ENCODE results near the gene TMEM125. TPM values are rescaled to one million over a fixed set of nuclear protein-coding genes. Genes with fewer than 3 reads are reported as not detected.

Gene TMEM125
- polyA plus RNA-seq, 3 donors, result not detected

DNA sequence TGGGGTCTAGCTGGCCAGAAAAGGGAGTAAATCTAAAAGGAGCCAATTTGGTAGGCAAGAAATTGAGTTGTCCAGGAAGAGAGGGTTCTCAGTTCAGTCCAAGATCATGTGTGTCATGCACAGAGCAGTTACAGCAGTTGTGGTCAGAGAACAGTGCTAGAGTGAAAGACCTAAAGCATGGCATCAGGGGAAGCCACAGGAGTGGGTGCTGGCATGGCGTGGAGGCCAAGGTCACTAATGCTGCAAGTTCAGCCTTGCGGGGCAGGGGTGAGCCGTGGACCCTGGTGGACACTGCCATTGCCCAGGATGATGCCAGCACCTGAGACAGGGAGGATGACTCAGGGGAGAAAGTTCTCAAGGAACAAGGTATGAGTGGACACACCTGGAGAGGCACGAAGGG is 16.6 kb upstream of the TMEM125 start:
- peaks cover 6 to 16% of the 10 kb centered on the region in 2 donors for H3K9me3 ChIP-seq (replicated peaks in 1 of 2; ENCODE audit: control insufficient read depth in 1 of 2, insufficient read depth in 1 of 2, low read length in 2 of 2)
- intact Hi-C loops (cut with micrococcal nuclease), result no loop called here
- H2AFZ ChIP-seq (ENCODE audit: insufficient read depth, low read depth, low read length, poor library complexity, severe bottlenecking), result no peak overlapping the region
- Mint-ChIP-seq H3K4me1 (no peaks in the 10 kb centered on the region), H3K27ac (no peak overlapping the region), H3K27me3 (ENCODE audit: low read depth in 3 of 3) (peaks cover 0 to 3% (median 2%) of the 10 kb centered on the region in 3 donors), H3K9me3 (peaks cover 2 to 13% (median 10%) of the 10 kb centered on the region in 7 donors), H3K4me3 (no peak overlapping the region), H3K36me3 (no peaks in the 10 kb centered on the region)
- H3K27ac ChIP-seq (ENCODE audit: low read depth in 1 of 2, low read length in 2 of 2), result no peak overlapping the region
- H3K4me3 ChIP-seq (replicated peaks in 1 of 3; ENCODE audit: low read depth in 2 of 3, low read length in 3 of 3), result no peak overlapping the region
- no peaks in the 10 kb centered on the region for H3K36me3 ChIP-seq (replicated peaks in 1 of 2; ENCODE audit: control insufficient read depth in 1 of 2, insufficient read depth in 2 of 2, low read length in 2 of 2)
- no peak for DNase-seq
- H3K9ac ChIP-seq (ENCODE audit: insufficient read depth, low read length, poor library complexity, severe bottlenecking), result no peak overlapping the region
- no peak for TF ChIP-seq CTCF (IDR thresholded peaks at IDR 0.05)
- H3K4me1 ChIP-seq (ENCODE audit: control insufficient read depth in 1 of 2, insufficient read depth in 2 of 2, low read length in 2 of 2), result no peaks in the 10 kb centered on the region
- WGBS (ENCODE audit: insufficient coverage), result 96% methylated on average over 4 of the region's 4 CpGs
- H3K27me3 ChIP-seq (ENCODE audit: control insufficient read depth in 2 of 2, insufficient read depth in 2 of 2, low read length in 2 of 2), result no peaks in the 10 kb centered on the region
- H3K4me2 ChIP-seq (replicated peaks; ENCODE audit: extremely low read depth, low read length, poor library complexity, severe bottlenecking), result no peak overlapping the region
- no peaks in the 10 kb centered on the region for H4K20me1 ChIP-seq (ENCODE audit: insufficient read depth, low read length)
- H3K79me2 ChIP-seq (ENCODE audit: insufficient read depth, low read length), result no peaks in the 10 kb centered on the region

GRCh38 chr1:43253876-43254275 is 15.9 kb upstream of the TMEM125 start:
- H3K9me3 Mint-ChIP-seq, result peaks cover 0 to 16% (median 8%) of the 10 kb centered on the region in 7 donors
- H4K20me1 ChIP-seq (ENCODE audit: insufficient read depth, low read length), result no peaks in the 10 kb centered on the region
- H3K79me2 ChIP-seq (ENCODE audit: insufficient read depth, low read length), result no peaks in the 10 kb centered on the region
- WGBS (ENCODE audit: insufficient coverage), result 98% methylated on average over 5 of the region's 8 CpGs
- no peak overlapping the region for H3K4me2 ChIP-seq (replicated peaks; ENCODE audit: extremely low read depth, low read length, poor library complexity, severe bottlenecking)
- H3K4me3 ChIP-seq (replicated peaks in 1 of 3; ENCODE audit: low read depth in 2 of 3, low read length in 3 of 3), result no peak overlapping the region
- TF ChIP-seq CTCF (IDR thresholded peaks at IDR 0.05), result no peak
- no peak for DNase-seq
- no peak overlapping the region for H3K9ac ChIP-seq (ENCODE audit: insufficient read depth, low read length, poor library complexity, severe bottlenecking)
- no peaks in the 10 kb centered on the region for H3K27me3 ChIP-seq (ENCODE audit: control insufficient read depth in 2 of 2, insufficient read depth in 2 of 2, low read length in 2 of 2)
- no peaks in the 10 kb centered on the region for H3K4me1 Mint-ChIP-seq
- H3K4me3 Mint-ChIP-seq, result no peak overlapping the region
- peaks cover 0 to 3% (median 2%) of the 10 kb centered on the region in 3 donors for H3K27me3 Mint-ChIP-seq (ENCODE audit: low read depth in 3 of 3)
- peak overlapping the region in 1 of 7 donors; percentile 54 for H3K27ac Mint-ChIP-seq
- peaks cover 6 to 20% of the 10 kb centered on the region in 2 donors for H3K9me3 ChIP-seq (replicated peaks in 1 of 2; ENCODE audit: control insufficient read depth in 1 of 2, insufficient read depth in 1 of 2, low read length in 2 of 2)
- no peaks in the 10 kb centered on the region for H3K36me3 Mint-ChIP-seq
- H3K27ac ChIP-seq (ENCODE audit: low read depth in 1 of 2, low read length in 2 of 2), result no peak overlapping the region
- no peaks in the 10 kb centered on the region for H3K36me3 ChIP-seq (replicated peaks in 1 of 2; ENCODE audit: control insufficient read depth in 1 of 2, insufficient read depth in 2 of 2, low read length in 2 of 2)
- H3K4me1 ChIP-seq (ENCODE audit: control insufficient read depth in 1 of 2, insufficient read depth in 2 of 2, low read length in 2 of 2), result no peaks in the 10 kb centered on the region
- intact Hi-C loops (cut with micrococcal nuclease), result no loop called here
- H2AFZ ChIP-seq (ENCODE audit: insufficient read depth, low read depth, low read length, poor library complexity, severe bottlenecking), result no peak overlapping the region

Data from CD14-positive monocyte (primary cell).